ENCODE results near the gene ARHGEF17.

Gene ARHGEF17

DNA sequence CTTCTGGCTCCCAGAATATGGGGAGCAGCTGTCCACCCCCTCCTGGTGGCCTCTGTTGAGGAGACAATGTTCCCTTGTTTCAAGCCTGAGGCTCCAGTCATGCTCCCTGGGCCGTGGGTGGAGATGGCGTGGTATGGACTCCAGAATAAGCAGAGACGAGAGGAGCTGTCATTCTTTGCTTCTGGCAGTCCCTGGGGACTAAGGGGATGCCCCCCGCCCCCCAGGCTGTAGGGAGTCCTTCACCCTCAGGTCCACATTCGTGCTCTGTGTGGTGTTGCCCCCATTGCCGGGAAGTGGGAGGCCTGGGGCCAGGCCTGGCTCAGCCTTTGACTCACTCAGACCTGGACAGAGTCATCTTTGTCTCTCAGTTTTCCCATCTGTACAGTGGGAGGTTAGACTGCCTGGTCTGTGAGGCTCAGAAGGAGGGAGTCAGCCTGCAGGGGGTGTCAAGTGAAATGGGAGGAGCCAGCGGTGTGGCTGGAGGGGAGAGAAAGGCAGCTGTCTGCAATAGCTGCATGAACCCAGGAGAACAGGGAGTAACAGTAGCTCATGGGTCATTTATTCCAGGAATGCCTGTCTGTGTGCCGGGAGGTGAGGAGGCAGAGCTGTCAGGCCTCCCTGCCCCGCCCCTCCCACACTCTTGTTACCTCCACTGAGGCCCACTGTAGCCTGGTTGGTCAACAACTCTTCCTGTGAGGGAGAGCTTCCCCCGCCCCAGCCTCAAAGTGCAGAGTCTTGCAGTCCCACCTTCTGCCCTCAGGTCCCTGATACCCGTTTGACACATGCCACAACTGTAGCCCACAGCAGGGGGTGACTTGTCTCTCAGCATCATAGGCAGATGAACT is 6.3 kb downstream of the ARHGEF17 start:
- in situ Hi-C loops (cut with MboI; ENCODE audit: low pct_unique_long_range_greater_than_20kb, low sequenced_read_pairs, unreplicated experiment), result no loop called here
- TF ChIP-seq, protein P1, sequence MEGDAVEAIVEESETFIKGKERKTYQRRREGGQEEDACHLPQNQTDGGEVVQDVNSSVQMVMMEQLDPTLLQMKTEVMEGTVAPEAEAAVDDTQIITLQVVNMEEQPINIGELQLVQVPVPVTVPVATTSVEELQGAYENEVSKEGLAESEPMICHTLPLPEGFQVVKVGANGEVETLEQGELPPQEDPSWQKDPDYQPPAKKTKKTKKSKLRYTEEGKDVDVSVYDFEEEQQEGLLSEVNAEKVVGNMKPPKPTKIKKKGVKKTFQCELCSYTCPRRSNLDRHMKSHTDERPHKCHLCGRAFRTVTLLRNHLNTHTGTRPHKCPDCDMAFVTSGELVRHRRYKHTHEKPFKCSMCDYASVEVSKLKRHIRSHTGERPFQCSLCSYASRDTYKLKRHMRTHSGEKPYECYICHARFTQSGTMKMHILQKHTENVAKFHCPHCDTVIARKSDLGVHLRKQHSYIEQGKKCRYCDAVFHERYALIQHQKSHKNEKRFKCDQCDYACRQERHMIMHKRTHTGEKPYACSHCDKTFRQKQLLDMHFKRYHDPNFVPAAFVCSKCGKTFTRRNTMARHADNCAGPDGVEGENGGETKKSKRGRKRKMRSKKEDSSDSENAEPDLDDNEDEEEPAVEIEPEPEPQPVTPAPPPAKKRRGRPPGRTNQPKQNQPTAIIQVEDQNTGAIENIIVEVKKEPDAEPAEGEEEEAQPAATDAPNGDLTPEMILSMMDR (IDR thresholded peaks at IDR 0.05; ENCODE audit: extremely low read depth, insufficient read depth, missing control alignments), result peak; percentile 7
- DNase-seq (ENCODE audit: low spot score), result peak; percentile 72

DNA sequence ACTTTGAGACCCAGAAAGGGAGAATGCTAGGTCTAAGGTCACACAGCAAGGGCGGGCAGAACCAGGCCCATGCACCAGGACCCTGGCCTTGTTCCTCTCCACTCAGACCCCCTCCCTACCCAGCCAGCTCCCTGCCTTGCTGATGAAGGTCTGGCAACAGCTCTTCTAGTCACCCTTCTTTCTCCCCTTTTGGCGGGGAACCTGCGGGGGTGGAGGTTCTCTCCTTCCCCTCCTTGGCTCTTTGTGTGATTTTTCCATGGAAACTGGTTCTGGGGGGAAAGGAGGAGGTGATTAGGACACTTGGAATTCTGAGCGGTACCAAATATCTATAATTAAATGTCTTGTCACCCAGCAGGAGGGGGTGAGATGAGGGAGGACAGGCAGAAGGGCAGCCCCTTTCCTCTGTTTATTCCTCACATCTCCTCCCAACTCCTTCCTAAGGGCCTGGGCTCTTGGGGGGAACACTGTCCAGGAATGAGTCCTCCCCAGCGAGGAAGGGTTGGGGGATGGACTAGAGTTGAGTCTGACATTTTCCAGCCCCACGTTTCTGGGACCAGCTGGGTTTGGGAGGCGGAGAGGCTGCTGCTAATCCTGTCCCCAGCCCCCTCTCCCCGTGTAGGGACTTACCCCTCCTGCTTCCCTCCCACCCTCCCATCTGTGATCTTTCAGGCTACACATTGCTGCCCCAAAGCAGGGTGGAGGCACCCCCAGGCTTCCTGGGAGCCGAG is 7.4 kb downstream of the ARHGEF17 start:
- TF ChIP-seq, protein P1 (IDR thresholded peaks at IDR 0.05; ENCODE audit: extremely low read depth, insufficient read depth, missing control alignments), result no peak
- no peak for DNase-seq (ENCODE audit: low spot score)
- in situ Hi-C loops (cut with MboI; ENCODE audit: low pct_unique_long_range_greater_than_20kb, low sequenced_read_pairs, unreplicated experiment), result no loop called here

DNA sequence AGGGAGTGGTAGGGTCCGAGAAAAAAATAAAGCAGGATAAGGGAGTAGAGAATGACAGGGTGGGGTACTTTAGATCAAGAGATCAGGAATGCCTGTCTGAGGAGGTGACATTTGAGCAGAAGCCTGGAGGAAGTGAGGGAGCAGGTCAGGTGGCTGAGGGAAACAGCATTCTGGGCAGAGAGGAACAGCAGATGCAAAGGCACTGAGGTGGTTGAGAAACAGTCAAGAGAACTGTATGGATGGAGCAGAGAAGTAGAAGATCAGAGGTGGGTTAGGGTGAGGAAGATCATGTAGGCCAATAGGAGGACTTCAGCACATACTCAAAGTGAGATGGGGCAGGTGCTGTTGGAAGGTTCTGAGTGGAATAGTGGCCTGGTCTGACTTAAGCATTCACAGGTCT is 8.3 kb downstream of the ARHGEF17 start:
- DNase-seq (ENCODE audit: low spot score), result no peak
- TF ChIP-seq, protein P1 (IDR thresholded peaks at IDR 0.05; ENCODE audit: extremely low read depth, insufficient read depth, missing control alignments), result no peak
- in situ Hi-C loops (cut with MboI; ENCODE audit: low pct_unique_long_range_greater_than_20kb, low sequenced_read_pairs, unreplicated experiment), result no loop called here

DNA sequence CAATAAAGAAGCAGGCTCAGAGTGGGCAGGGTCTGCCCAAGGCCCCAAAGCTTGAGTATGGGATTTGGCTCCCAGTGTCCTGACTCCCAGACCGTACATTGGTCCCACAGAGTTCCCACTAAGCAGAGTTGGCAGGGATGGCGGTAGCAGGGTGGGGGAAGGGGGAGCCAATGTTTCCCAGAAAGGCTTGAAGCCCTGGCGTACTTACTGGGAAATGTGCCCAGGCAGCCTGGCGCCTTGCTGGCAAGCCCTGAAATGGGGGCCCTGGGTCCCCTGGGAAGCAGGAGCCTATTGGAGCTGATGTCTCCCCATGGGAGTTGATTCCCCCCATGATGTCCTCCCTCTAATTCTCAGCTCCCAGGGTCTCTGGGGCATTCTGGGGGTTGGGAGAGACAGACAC is 9.3 kb downstream of the ARHGEF17 start:
- no peak for DNase-seq (ENCODE audit: low spot score)
- TF ChIP-seq, protein P1 (IDR thresholded peaks at IDR 0.05; ENCODE audit: extremely low read depth, insufficient read depth, missing control alignments), result no peak
- in situ Hi-C loops (cut with MboI; ENCODE audit: low pct_unique_long_range_greater_than_20kb, low sequenced_read_pairs, unreplicated experiment), result no loop called here

DNA sequence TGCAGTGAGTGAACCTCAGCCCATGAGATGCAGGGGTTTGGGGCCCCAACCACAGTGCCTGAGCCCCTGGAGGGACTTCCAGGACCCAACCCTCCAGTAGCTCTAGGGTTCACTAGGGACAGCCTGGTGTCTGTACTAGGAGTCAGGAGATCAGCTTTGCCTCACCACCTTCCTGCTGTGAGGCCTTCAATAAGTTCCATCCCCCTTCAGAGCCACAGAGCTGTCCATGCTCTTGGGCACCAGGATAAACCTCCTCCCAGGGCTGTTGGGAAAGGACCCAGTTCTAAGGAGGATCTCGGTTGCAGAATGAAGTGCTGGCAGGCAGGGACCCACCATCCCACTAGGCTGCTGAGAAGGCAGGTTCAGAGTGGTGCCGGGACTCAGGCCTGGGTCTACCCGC is 9.7 kb downstream of the ARHGEF17 start:
- in situ Hi-C loops (cut with MboI; ENCODE audit: low pct_unique_long_range_greater_than_20kb, low sequenced_read_pairs, unreplicated experiment), result no loop called here
- DNase-seq (ENCODE audit: low spot score), result no peak
- TF ChIP-seq, protein P1 (IDR thresholded peaks at IDR 0.05; ENCODE audit: extremely low read depth, insufficient read depth, missing control alignments), result no peak

DNA sequence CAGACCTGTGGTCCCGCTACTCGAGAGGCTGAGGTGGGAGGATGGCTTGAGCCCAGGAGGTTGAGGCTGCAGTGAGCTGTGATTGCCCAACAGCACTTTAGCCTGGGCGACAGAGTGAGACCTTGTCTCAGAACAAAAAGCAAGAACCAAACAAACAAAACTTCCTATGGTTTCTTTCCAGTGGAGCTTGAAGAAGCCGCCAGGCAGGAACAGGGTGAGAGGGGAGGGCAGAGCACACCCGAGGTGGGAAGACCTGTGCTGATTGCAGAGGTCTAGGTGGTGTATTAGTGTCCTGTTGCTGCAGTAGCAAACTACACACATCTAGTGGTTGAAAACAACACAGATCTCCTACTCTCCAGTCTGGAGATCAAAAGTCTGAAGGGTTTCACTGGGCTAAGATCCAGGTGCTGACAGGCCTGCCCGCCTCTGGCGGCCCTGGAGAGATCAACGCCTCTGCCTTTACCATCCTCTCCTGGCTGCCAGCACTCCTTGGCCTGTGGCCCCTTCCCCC is 10.5 kb downstream of the ARHGEF17 start:
- in situ Hi-C loops (cut with MboI; ENCODE audit: low pct_unique_long_range_greater_than_20kb, low sequenced_read_pairs, unreplicated experiment), result no loop called here
- DNase-seq (ENCODE audit: low spot score), result no peak
- TF ChIP-seq, protein P1 (IDR thresholded peaks at IDR 0.05; ENCODE audit: extremely low read depth, insufficient read depth, missing control alignments), result no peak

Data from GM13977 (cell line).